Activated naive CD8-positive, alpha-beta T cell treated with anti-CD3 and anti-CD28 coated beads, Interleukin-2, amount 10 ng/mL, durations not matched to agents 7 days and 5 days (primary cell): Measurements from ENCODE around the gene HYAL1. TPM values are rescaled to one million over a fixed set of nuclear protein-coding genes. Genes with fewer than 3 reads are reported as not detected.
A peak's percentile ranks its signal among the peaks of the same experiment; 100 is the strongest.

Experiments
- ATAC-seq: fragments of 150-1000 bp; cut with Tn5 transposase; one replicate; pipeline ENCODE4 v1.10.0; 2021; ENCODE audit warnings: low read depth, moderate library complexity
- POLR2A ChIA-PET: fragments of 350-600 bp; sonication (Branson Sonifier 250); formaldehyde crosslinking; loops from one replicate; lab custom pipeline; 2021; ENCODE audit warnings: antibody characterized with exemption; lab: Charles Lee
- DNase-seq: peaks from one replicate; pipeline ENCODE4 v3.0.0; 2021
- H3K27ac Mint-ChIP-seq: one replicate; pipeline ENCODE4 v1.8.0; 2022; ENCODE audit warnings: mild to moderate bottlenecking, mixed read lengths
- H3K27me3 Mint-ChIP-seq: one replicate; pipeline ENCODE4 v1.8.0; 2022; ENCODE audit warnings: mild to moderate bottlenecking, moderate library complexity, mixed read lengths
- H3K36me3 Mint-ChIP-seq: one replicate; pipeline ENCODE4 v1.8.0; 2021; ENCODE audit warnings: mild to moderate bottlenecking, mixed read lengths
- H3K4me1 Mint-ChIP-seq: one replicate; pipeline ENCODE4 v1.8.0; 2021; ENCODE audit warnings: mixed read lengths
- H3K4me3 Mint-ChIP-seq: one replicate; pipeline ENCODE4 v1.8.0; 2022; ENCODE audit warnings: mild to moderate bottlenecking, moderate library complexity, mixed read lengths
- H3K9me3 Mint-ChIP-seq: one replicate; pipeline ENCODE4 v1.8.0; 2021; ENCODE audit warnings: mixed read lengths
- total RNA-seq, 2 experiments: library from RNA; stranded (reverse); gene quantifications; one replicate each; pipeline ENCODE4 v1.2.3, GENCODE V29; 2021

HYAL1 gene
- total RNA-seq, 2 experiments from 2014 or later, result 0.25 to 0.28 TPM

DNA sequence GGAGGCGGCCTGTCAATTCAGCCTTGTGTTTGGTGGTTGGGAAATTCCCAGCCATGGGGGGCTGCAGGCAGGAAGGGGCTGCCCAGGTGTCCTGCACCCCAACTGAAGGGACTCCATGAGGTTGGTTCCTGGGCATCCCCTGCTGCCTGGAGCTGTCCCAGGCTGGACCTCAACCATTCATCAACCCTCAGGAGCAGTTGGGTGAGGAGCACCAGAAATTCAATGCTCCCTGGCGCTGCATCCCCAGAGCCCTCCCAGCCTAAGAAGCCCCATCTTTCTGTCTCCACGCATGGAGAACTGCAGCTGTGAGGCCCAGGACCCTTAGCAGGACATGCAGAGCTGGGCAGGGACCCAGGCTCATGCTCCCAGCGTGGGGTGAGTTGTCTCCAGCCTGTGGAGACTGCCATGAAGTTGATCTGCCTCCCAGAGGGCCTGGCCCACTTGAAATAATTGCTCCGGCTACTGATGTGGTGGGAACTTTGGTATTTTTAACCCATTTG lies 42.4 kb downstream of the HYAL1 start:
- Mint-ChIP-seq H3K27ac (no peak overlapping the region), H3K27me3 (no peaks in the 10 kb centered on the region), H3K4me3 (no peak overlapping the region), H3K9me3 (no peaks in the 10 kb centered on the region), H3K36me3 (peaks cover 18% of the 10 kb centered on the region), H3K4me1 (peaks cover 5% of the 10 kb centered on the region)
- ATAC-seq (no peak), DNase-seq (no peak)
- POLR2A ChIA-PET, result interaction anchor here (0.9 to 2.0 kb wide), 2 partner anchors 38 to 76 kb away, joined by 3 to 5 read pairs; partner anchors contain the start of genes HYAL3 and NAA80

DNA sequence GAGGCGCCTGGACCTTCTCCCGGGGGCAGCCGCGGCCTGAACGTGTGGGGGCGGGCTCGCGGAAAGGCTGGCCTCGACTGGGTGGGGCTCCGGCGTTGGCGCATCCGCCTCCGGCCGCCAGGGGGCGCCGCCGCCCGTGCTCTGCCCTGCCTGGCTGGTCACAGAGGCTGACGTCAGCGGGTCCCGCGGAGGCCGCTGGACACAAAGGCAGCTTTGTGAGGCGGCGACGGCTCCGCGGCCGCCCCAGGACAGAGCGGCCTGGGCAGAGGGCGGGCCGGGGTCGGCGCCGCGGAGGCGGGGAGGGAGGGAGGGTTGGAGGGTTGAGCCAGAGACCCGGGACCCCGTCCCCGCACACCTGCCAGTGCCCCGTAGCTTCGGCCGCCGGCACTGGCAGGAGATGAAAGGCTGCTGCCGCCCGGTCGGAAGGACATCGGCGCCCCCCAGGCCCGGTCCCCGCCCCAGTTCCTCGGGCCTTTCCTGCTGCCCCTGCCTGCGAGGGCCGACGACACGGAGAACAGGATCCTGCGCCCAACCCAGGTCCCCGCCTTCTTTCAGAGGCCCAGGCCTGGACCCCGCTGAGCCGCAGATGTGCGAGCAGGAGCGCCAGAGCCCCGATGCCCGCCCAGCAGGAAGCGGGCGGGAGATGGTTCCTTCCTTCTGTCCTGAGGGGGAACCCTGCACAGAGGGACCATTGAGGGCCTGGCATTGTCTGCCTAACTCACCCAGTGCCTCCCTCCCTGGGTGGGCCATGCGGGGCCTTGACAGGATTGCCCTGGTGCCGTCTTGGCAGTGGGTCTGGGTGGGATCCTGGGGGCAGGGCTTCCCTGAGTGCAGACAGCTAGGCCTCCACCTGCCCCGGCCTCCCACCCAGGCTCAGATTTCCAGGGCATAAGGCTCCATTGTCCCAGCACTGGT lies 43.1 kb downstream of the HYAL1 start:
- ATAC-seq (peak; percentile 94), DNase-seq (peak; percentile 93)
- no peaks in the 10 kb centered on the region for H3K9me3 Mint-ChIP-seq
- H3K4me3 Mint-ChIP-seq, result peak overlapping the region; percentile 72
- POLR2A ChIA-PET, result interaction anchor here (0.7 to 2.8 kb wide), 10 partner anchors 14 to 77 kb away, joined by 3 to 14 read pairs (median 3); partner anchors contain the start of genes GNAI2, HYAL3, NAA80 and TUSC2
- peaks cover 5% of the 10 kb centered on the region for H3K4me1 Mint-ChIP-seq
- no peaks in the 10 kb centered on the region for H3K27me3 Mint-ChIP-seq
- H3K27ac Mint-ChIP-seq, result peak overlapping the region; percentile 90
- peaks cover 18% of the 10 kb centered on the region for H3K36me3 Mint-ChIP-seq

DNA sequence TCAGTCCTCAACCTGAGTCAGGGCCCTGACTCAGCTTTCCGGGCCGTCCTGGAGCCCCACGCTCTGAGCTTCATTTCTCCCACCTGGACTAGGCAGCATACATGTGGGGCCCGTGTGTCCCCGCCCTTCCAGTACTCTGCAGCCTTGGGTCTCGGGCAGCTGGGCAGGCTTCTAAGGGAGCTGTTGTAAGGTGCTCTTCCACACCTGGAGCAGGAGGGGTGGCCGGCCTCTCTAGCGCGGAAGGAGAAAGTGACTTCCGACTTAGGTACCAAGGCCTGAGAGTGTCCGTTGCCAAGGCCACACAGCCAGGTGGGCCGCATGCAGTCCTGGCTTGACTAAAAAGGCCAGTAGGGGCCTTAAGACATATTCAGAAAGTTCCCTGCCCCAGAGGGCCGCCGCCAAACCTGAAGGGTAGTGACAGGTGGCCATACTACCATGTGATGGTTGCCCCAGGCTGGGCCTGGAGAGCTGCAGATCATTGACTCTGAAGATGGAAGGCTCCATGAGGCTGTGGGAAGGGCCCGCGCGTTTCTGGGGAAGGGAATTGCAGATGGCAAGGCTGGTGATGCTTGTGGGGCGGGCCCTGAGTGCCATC lies 43.8 kb downstream of the HYAL1 start:
- peak; percentile 30 for ATAC-seq
- no peaks in the 10 kb centered on the region for H3K9me3 Mint-ChIP-seq
- H3K4me1 Mint-ChIP-seq, result peaks cover 7% of the 10 kb centered on the region
- H3K4me3 Mint-ChIP-seq, result peak overlapping the region; percentile 72
- H3K27me3 Mint-ChIP-seq, result no peaks in the 10 kb centered on the region
- H3K27ac Mint-ChIP-seq, result peak overlapping the region; percentile 90
- POLR2A ChIA-PET, result interaction anchor here (0.7 to 2.8 kb wide), 11 partner anchors 10 to 69 kb away, joined by 3 to 14 read pairs (median 3); partner anchors contain the start of genes GNAI2, HYAL3, NAA80 and TUSC2
- no peak for DNase-seq
- peaks cover 18% of the 10 kb centered on the region for H3K36me3 Mint-ChIP-seq

DNA sequence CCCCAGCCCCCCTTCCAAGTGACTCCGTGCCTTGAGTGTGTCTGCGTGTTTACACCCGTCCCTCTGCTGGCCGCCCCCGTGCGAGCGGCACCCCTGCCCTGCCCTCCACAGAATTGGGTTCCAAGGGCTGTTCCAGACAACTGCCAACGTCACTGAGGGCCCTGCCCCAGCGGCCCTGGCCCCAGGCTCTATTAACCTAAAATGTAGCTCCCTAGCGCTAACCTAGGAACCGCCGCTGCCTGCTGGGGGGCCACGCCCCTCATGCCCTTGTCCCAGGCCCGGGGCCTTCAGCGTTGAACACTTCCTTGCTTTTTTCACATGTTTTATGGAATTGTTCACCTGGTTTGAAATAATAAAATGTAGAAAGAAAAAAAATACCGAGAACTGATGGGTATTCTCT lies 44.4 kb downstream of the HYAL1 start:
- peaks cover 18% of the 10 kb centered on the region for H3K36me3 Mint-ChIP-seq
- no peaks in the 10 kb centered on the region for H3K9me3 Mint-ChIP-seq
- no peaks in the 10 kb centered on the region for H3K27me3 Mint-ChIP-seq
- H3K4me3 Mint-ChIP-seq, result no peak overlapping the region
- no peak overlapping the region for H3K27ac Mint-ChIP-seq
- POLR2A ChIA-PET, result interaction anchor here (1.0 to 2.8 kb wide), 6 partner anchors 9 to 39 kb away, joined by 3 to 14 read pairs (median 5); partner anchors contain the start of gene GNAI2
- DNase-seq (no peak), ATAC-seq (no peak)
- H3K4me1 Mint-ChIP-seq, result peaks cover 9% of the 10 kb centered on the region

DNA sequence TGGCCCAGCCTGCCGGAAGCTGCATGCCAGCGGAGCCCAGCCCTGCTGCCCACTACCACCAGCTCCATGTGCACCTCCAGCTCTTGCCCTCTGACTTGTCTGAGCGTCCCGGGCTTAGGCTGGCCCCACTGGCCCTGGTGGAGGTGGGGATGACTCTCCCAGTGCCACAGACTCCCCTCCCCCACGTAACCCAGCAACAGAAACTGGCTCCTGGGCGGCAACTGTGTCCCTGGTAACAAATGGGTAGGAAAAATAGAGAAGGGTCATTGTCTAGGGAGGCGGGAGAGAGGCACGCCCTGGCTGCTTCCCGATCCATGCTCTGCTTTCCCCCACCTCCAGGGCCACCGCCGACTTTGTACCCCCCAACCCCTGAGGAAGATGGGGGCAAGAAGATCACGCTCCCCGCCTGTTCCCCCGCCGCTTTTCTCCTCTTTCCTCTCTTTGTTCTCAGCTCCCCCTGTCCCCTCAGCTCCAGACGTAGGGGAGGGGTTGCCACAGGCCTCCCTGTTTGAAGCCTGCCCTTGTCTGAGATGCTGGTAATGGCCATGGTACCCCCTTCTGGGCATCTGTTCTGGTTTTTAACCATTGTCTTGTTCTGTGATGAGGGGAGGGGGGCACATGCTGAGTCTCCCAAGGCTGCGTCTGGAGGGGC lies 45.2 kb downstream of the HYAL1 start:
- peaks cover 12% of the 10 kb centered on the region for H3K4me1 Mint-ChIP-seq
- peak overlapping the region; percentile 27 for H3K27ac Mint-ChIP-seq
- no peaks in the 10 kb centered on the region for H3K9me3 Mint-ChIP-seq
- POLR2A ChIA-PET, result interaction anchor here (1.0 to 2.8 kb wide), 5 partner anchors 8 to 40 kb away, joined by 3 to 14 read pairs (median 4); no protein-coding TSS in a partner anchor
- H3K27me3 Mint-ChIP-seq, result no peaks in the 10 kb centered on the region
- peaks cover 21% of the 10 kb centered on the region for H3K36me3 Mint-ChIP-seq
- DNase-seq (no peak), ATAC-seq (no peak)
- no peak overlapping the region for H3K4me3 Mint-ChIP-seq

DNA sequence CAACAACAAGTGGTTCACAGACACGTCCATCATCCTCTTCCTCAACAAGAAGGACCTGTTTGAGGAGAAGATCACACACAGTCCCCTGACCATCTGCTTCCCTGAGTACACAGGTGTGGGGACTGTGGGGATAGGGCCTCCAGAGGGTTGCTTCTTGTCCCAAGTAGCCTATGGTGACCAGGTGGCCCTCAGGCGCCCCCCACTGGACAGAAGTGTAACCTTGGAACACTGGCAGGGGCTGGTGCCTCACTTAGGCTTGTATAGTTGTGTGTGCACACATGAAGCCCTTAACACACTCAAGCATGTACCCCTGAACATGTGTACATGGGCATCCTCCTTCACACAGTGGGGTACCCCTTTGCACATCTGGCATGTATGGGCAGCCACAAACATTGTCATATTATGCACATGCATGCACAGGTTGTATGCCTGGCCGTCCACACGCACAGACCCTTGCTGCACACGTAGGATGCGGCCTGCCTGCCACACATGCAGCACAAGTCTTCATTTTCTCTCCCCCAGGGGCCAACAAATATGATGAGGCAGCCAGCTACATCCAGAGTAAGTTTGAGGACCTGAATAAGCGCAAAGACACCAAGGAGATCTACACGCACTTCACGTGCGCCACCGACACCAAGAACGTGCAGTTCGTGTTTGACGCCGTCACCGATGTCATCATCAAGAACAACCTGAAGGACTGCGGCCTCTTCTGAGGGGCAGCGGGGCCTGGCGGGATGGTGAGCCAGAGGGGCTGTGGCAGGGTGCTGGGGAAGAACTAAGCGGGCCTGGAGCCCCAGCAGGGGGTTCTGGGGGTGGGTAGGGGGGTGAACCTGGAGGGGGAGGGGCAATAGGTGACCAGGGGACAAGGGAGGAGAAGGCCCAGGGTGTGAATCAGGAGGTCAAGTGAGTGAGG lies 46.1 kb downstream of the HYAL1 start:
- H3K4me3 Mint-ChIP-seq, result no peak overlapping the region
- no peak overlapping the region for H3K27ac Mint-ChIP-seq
- peak; percentile 54 for DNase-seq
- H3K27me3 Mint-ChIP-seq, result no peaks in the 10 kb centered on the region
- POLR2A ChIA-PET, result interaction anchor here (2.8 kb wide), 1 partner anchor 11 kb away, joined by 14 read pairs; no protein-coding TSS in a partner anchor
- ATAC-seq, result no peak
- H3K36me3 Mint-ChIP-seq, result peaks cover 21% of the 10 kb centered on the region
- H3K4me1 Mint-ChIP-seq, result peaks cover 12% of the 10 kb centered on the region
- H3K9me3 Mint-ChIP-seq, result no peaks in the 10 kb centered on the region

DNA sequence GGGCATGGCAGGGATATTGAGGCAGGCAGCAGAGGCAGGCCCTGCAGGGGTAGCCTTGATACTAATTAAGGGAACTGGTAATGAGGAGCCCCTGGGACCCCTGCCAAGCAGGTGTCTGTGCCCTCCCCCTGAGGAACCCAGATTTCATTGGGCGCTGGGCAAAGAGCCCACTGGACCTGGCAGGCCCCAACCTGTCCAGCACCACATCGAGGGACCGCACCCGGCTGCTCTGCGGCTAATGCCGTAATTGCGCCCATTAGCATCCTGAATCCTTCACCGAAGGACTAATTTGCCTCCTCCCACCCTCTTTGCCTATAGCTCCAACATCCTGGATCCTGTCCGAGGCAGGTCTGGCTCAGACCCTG lies 48.1 kb downstream of the HYAL1 start:
- Mint-ChIP-seq H3K9me3 (no peaks in the 10 kb centered on the region), H3K27me3 (no peaks in the 10 kb centered on the region), H3K4me1 (peaks cover 18% of the 10 kb centered on the region), H3K36me3 (peaks cover 28% of the 10 kb centered on the region), H3K4me3 (no peak overlapping the region), H3K27ac (no peak overlapping the region)
- no peak for DNase-seq
- no peak for ATAC-seq
- POLR2A ChIA-PET, result interaction anchor here (1.4 to 1.5 kb wide), 2 partner anchors 9 to 11 kb away, joined by 4 to 5 read pairs; no protein-coding TSS in a partner anchor

DNA sequence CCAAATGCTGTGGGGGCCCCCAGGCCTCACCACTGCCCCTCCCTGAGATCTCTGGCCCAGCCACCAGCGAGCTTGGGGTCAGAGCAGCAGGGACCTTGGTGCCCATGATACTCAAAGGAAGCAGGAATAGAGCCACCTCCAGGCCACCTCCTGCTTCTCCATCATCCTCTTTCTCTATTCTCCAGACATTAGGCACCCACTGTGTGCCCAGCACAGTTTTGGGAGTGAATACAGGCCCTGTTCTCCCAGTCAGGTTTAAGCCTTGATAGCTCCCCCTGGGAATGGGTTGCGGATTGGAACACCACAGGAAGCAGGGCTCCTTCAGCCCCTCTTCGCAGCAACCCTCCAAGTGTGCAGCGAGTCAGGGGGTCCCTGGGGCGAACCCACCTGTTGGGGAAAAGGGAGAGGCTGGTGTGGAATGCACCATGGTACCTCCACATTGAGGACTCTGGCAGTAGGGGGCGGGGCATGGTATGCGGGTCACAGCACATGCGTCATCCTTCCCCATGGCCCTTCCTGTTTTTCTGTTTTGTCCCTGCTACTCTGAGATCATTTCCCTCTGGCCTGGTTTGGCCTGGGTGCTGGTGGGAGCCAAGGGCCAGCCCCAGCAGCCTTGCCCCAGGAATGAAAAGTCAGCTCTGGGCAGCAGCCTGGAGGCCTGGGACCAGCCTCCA lies 48.7 kb downstream of the HYAL1 start:
- POLR2A ChIA-PET, result interaction anchor here (1.4 to 1.5 kb wide), 2 partner anchors 8 to 12 kb away, joined by 4 to 5 read pairs; no protein-coding TSS in a partner anchor
- no peaks in the 10 kb centered on the region for H3K27me3 Mint-ChIP-seq
- DNase-seq (no peak), ATAC-seq (no peak)
- H3K4me3 Mint-ChIP-seq, result no peak overlapping the region
- peaks cover 30% of the 10 kb centered on the region for H3K36me3 Mint-ChIP-seq
- H3K4me1 Mint-ChIP-seq, result peaks cover 18% of the 10 kb centered on the region
- H3K27ac Mint-ChIP-seq, result no peak overlapping the region
- H3K9me3 Mint-ChIP-seq, result no peaks in the 10 kb centered on the region

DNA sequence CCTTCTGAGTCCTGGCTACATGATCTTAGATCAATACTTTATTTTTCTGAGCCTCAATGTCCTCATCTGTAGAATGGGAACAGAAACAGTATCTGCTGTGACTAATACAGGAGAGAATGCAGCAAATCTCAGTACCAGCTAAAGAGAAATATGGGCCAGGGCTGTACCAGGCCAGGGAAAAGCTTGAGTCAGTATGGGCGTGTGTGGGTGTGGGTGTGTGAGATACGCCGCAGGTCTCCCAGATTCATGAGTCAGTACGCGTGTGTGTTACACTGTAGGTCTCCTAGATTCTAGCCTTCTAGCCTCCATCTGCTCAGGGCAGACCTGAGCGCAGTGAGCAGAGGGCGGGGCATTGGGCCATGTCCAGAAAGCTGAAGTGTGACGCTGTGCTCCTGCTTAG lies 52.2 kb downstream of the HYAL1 start:
- ATAC-seq (no peak), DNase-seq (no peak)
- Mint-ChIP-seq H3K9me3 (no peaks in the 10 kb centered on the region), H3K27ac (no peak overlapping the region), H3K27me3 (no peaks in the 10 kb centered on the region), H3K4me3 (no peak overlapping the region), H3K4me1 (peaks cover 28% of the 10 kb centered on the region), H3K36me3 (peaks cover 14% of the 10 kb centered on the region)
- POLR2A ChIA-PET, result no interaction called here

DNA sequence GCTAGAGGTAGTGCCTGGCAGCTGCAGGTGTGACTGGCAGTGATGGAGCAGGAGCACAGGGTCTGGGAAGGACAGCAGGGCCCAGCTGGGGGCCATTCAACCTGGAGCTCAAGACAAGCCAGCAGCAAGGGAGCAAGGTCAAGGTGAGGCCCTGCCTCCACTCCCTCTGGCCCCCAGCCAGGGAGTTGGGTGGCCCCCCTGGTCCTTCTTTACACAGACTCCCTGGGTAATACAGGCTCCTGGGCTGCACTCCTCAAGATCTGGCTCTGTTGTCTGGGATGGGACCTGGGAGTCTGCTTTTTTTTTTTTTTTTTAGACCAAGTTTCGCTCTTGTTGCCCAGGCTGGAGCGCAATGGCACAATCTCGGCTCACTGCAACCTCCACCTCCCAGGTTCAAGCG lies 52.9 kb downstream of the HYAL1 start:
- H3K4me1 Mint-ChIP-seq, result peaks cover 31% of the 10 kb centered on the region
- ATAC-seq (no peak), DNase-seq (no peak)
- peaks cover 14% of the 10 kb centered on the region for H3K36me3 Mint-ChIP-seq
- no peaks in the 10 kb centered on the region for H3K9me3 Mint-ChIP-seq
- H3K4me3 Mint-ChIP-seq, result no peak overlapping the region
- H3K27ac Mint-ChIP-seq, result no peak overlapping the region
- POLR2A ChIA-PET, result interaction anchor here (1.5 kb wide), 1 partner anchor 8 kb away, joined by 4 read pairs; no protein-coding TSS in a partner anchor
- H3K27me3 Mint-ChIP-seq, result no peaks in the 10 kb centered on the region
